GM18498 (cell line): ENCODE data around the gene RPLP2.

Experiments
- ATAC-seq: cut with Tn5 transposase; IDR thresholded peaks from one replicate; pipeline ENCODE4 v1.9.1; 2021; ENCODE audit warnings: mild to moderate bottlenecking, moderate library complexity; ENCODE audit not compliant: unreplicated experiment

Gene RPLP2

GRCh38 chr11:802693-803466 is 6.9 kb upstream of the RPLP2 start:
- ATAC-seq: no peak

- ATAC-seq: no peak
Observed at GRCh38 chr11:803467-803742, 6.4 kb upstream of the RPLP2 start.

- no peak for ATAC-seq
Observed at GRCh38 chr11:803770-804598, 5.8 kb upstream of the RPLP2 start.

GRCh38 chr11:804599-804964 is 5.2 kb upstream of the RPLP2 start:
- no peak for ATAC-seq

GRCh38 chr11:808427-809286 is 1.1 kb upstream of the RPLP2 start:
- no peak for ATAC-seq

GRCh38 chr11:810040-810567 is 337 bp downstream of the RPLP2 start:
- no peak for ATAC-seq

- ATAC-seq: no peak
Observed at GRCh38 chr11:811446-812245, 1.9 kb downstream of the RPLP2 start.

- no peak for ATAC-seq
Observed at GRCh38 chr11:812390-812789, 2.6 kb downstream of the RPLP2 start.

- no peak for ATAC-seq
Observed at GRCh38 chr11:813072-813455, 3.3 kb downstream of the RPLP2 start.

- ATAC-seq: no peak
Observed at GRCh38 chr11:813456-814096, 3.8 kb downstream of the RPLP2 start.

GRCh38 chr11:815675-816432 is 6.1 kb downstream of the RPLP2 start:
- no peak for ATAC-seq

- ATAC-seq: no peak
Observed at GRCh38 chr11:816433-816779, 6.6 kb downstream of the RPLP2 start.

- ATAC-seq: no peak
Observed at GRCh38 chr11:818396-819128, 8.8 kb downstream of the RPLP2 start, which contains the start of gene PNPLA2. TSS of gene PNPLA2 (plus strand) at chr11:818914. CDS start at chr11:819719, 805 bp downstream.

GRCh38 chr11:819129-819931 is 9.6 kb downstream of the RPLP2 start:
- ATAC-seq: peak; percentile 71

GRCh38 chr11:819943-820649 is 10.3 kb downstream of the RPLP2 start:
- ATAC-seq: peak; percentile 66

- ATAC-seq: no peak
Observed at GRCh38 chr11:820655-821511, 11.1 kb downstream of the RPLP2 start.
